Left ventricle myocardium inferior (tissue), 1 donor: ENCODE data around the gene SHISA7. TPM values are rescaled to one million over a fixed set of nuclear protein-coding genes. Genes with fewer than 3 reads are reported as not detected.
A peak's percentile ranks its signal among the peaks of the same experiment; 100 is the strongest.

ENCODE experiments used
- DNase-seq: peaks from one replicate; pipeline ENCODE4 v3.0.0-alpha.2; 2020
- H3K27ac ChIP-seq: fragments of 200-600 bp; replicated peaks from 2 replicates; pipeline ENCODE4 v1.8.0; 2021
- H3K27me3 ChIP-seq: fragments of 200-600 bp; 2 replicates; pipeline ENCODE4 v1.8.0; 2021; ENCODE audit warnings: low read depth
- H3K36me3 ChIP-seq: fragments of 200-600 bp; 2 replicates; pipeline ENCODE4 v1.8.0; 2021
- H3K4me1 ChIP-seq: fragments of 200-600 bp; 2 replicates; pipeline ENCODE4 v1.8.0; 2021
- H3K4me3 ChIP-seq: fragments of 200-600 bp; 2 replicates; pipeline ENCODE4 v1.8.0; 2021; ENCODE audit warnings: mild to moderate bottlenecking, moderate library complexity
- H3K9me3 ChIP-seq: fragments of 200-600 bp; replicated peaks from 2 replicates; pipeline ENCODE4 v1.8.0; 2021
- CTCF ChIP-seq: fragments of 200-600 bp; IDR thresholded peaks from 2 replicates; pipeline ENCODE4 v1.8.0; 2021; ENCODE audit warnings: antibody characterized with exemption, mild to moderate bottlenecking, borderline replicate concordance
- intact Hi-C: fragments of 100-400 bp; cut with micrococcal nuclease; formaldehyde crosslinking; loops from one replicate; pipeline ENCODE4 v1.11.0; 2022
- total RNA-seq: library from RNA; stranded (reverse); fragmentation: NEBNext Ultra II Directional; extraction: Animal tissue kit (Norgen Biotek cat#: 25700); gene quantifications from one replicate; pipeline ENCODE4 v1.2.1, GENCODE V29; 2021
- donor health status: DM: no; HTN: yes; CAD: no; lungs with severe emphysema.

Gene SHISA7
- total RNA-seq, 1 donor from 2014 or later: not detected

GRCh38 chr19:55462722-55463121 is 19.6 kb upstream of the SHISA7 start:
- Histone ChIP-seq H3K4me3 (peak overlapping the region; percentile 81), H3K27ac (no peak overlapping the region), H3K4me1 (peaks cover 32% of the 10 kb centered on the region), H3K36me3 (no peaks in the 10 kb centered on the region), H3K27me3 (no peaks in the 10 kb centered on the region), H3K9me3 (no peaks in the 10 kb centered on the region)
- intact Hi-C loops: no loop called here
- no peak for DNase-seq
- TF ChIP-seq CTCF: no peak

GRCh38 chr19:55461974-55462626 is 19.0 kb upstream of the SHISA7 start:
- H3K4me1 ChIP-seq: peaks cover 29% of the 10 kb centered on the region
- H3K27me3 ChIP-seq: no peaks in the 10 kb centered on the region
- no peaks in the 10 kb centered on the region for H3K36me3 ChIP-seq
- peak overlapping the region; percentile 93 for H3K27ac ChIP-seq
- no peak for TF ChIP-seq CTCF
- DNase-seq: no peak
- intact Hi-C loops: no loop called here
- peak overlapping the region; percentile 81 for H3K4me3 ChIP-seq
- H3K9me3 ChIP-seq: no peaks in the 10 kb centered on the region

- Histone ChIP-seq H3K27me3 (no peaks in the 10 kb centered on the region), H3K36me3 (no peaks in the 10 kb centered on the region), H3K9me3 (no peaks in the 10 kb centered on the region), H3K4me3 (peak within 1 kb of the TSS; percentile 81), H3K27ac (peak within 1 kb of the TSS; percentile 93), H3K4me1 (peaks cover 29% of the 10 kb centered on the region)
- DNase-seq: peak; percentile 100
- intact Hi-C loops: no loop called here
- no peak for TF ChIP-seq CTCF
Observed at GRCh38 chr19:55461259-55461973, 18.3 kb upstream of the SHISA7 start, which contains the start of gene ISOC2. TSS of gene ISOC2 (minus strand) at chr19:55461642. CDS start at chr19:55456486, 5,156 bp downstream.

- DNase-seq: peak; percentile 86
- intact Hi-C loops: no loop called here
- H3K27ac ChIP-seq: peak overlapping the region; percentile 93
Observed at GRCh38 chr19:55460670-55461258, 17.7 kb upstream of the SHISA7 start.

More at GRCh38 chr19:55460670-55461258, 17.7 kb upstream of the SHISA7 start:
- no peaks in the 10 kb centered on the region for H3K9me3 ChIP-seq
- no peaks in the 10 kb centered on the region for H3K36me3 ChIP-seq
- no peaks in the 10 kb centered on the region for H3K27me3 ChIP-seq
- H3K4me1 ChIP-seq: peaks cover 29% of the 10 kb centered on the region
- no peak for TF ChIP-seq CTCF
- peak overlapping the region; percentile 81 for H3K4me3 ChIP-seq
